Measurements from ENCODE around the gene PRRG3.

The PRRG3 gene

DNA sequence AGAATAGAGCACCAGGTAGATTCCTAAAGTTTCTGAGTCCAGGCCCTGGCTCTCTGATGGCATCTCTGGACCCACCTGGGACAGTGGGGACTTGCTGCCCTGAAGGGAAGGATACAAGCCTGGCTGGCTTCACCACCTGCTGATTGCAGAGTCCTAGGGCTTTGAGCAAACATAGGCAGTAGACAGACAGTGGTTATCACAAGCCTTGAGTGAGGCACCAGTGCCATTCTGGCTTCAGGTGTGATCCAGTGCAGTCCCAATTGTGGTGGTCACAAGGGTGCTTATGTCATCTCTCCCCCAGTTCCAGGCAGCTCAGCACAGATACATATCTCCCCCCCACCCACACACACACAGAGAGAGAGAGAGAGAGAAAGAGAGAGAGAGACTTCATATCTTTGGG is 6.6 kb upstream of the PRRG3 start:
- Histone ChIP-seq H3K27me3 (ENCODE audit: insufficient read depth, low read length) (no peaks in the 10 kb centered on the region), H3K4me2 (ENCODE audit: low read length) (no peak overlapping the region), H3K9me2 (ENCODE audit: low read depth, low read length) (no peaks in the 10 kb centered on the region), H3K36me3 (ENCODE audit: insufficient read depth, low read length) (no peaks in the 10 kb centered on the region), H2AFZ (ENCODE audit: low read length) (no peak overlapping the region), H3K27ac (ENCODE audit: low read depth, low read length, poor library complexity, severe bottlenecking) (no peak overlapping the region), H3K9ac (ENCODE audit: low read length) (no peak overlapping the region), H4K20me1 (ENCODE audit: insufficient read depth, low read length) (no peaks in the 10 kb centered on the region), H3K4me3 (ENCODE audit: low read depth, low read length, poor library complexity, severe bottlenecking) (no peak overlapping the region), H3F3A (ENCODE audit: insufficient read depth, low read length) (no peaks in the 10 kb centered on the region), H3K4me1 (ENCODE audit: insufficient read depth, low read length, severe bottlenecking) (no peaks in the 10 kb centered on the region), H3K9me3 (ENCODE audit: low read length) (no peaks in the 10 kb centered on the region), H3K79me2 (ENCODE audit: insufficient read depth, low read length) (no peaks in the 10 kb centered on the region)
- TF ChIP-seq EZH2 (IDR thresholded peaks at IDR 0.05; ENCODE audit: borderline replicate concordance, low read length): no peak
- TF ChIP-seq, protein P1, sequence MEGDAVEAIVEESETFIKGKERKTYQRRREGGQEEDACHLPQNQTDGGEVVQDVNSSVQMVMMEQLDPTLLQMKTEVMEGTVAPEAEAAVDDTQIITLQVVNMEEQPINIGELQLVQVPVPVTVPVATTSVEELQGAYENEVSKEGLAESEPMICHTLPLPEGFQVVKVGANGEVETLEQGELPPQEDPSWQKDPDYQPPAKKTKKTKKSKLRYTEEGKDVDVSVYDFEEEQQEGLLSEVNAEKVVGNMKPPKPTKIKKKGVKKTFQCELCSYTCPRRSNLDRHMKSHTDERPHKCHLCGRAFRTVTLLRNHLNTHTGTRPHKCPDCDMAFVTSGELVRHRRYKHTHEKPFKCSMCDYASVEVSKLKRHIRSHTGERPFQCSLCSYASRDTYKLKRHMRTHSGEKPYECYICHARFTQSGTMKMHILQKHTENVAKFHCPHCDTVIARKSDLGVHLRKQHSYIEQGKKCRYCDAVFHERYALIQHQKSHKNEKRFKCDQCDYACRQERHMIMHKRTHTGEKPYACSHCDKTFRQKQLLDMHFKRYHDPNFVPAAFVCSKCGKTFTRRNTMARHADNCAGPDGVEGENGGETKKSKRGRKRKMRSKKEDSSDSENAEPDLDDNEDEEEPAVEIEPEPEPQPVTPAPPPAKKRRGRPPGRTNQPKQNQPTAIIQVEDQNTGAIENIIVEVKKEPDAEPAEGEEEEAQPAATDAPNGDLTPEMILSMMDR (IDR thresholded peaks at IDR 0.05; ENCODE audit: low read length): no peak

- Histone ChIP-seq H3K27me3 (ENCODE audit: insufficient read depth, low read length) (no peaks in the 10 kb centered on the region), H3K9me2 (ENCODE audit: low read depth, low read length) (no peaks in the 10 kb centered on the region), H4K20me1 (ENCODE audit: insufficient read depth, low read length) (no peaks in the 10 kb centered on the region), H3K4me1 (ENCODE audit: insufficient read depth, low read length, severe bottlenecking) (no peaks in the 10 kb centered on the region), H3K4me3 (ENCODE audit: low read depth, low read length, poor library complexity, severe bottlenecking) (no peak overlapping the region), H3K27ac (ENCODE audit: low read depth, low read length, poor library complexity, severe bottlenecking) (no peak overlapping the region), H2AFZ (ENCODE audit: low read length) (no peak overlapping the region), H3K79me2 (ENCODE audit: insufficient read depth, low read length) (no peaks in the 10 kb centered on the region), H3K9me3 (ENCODE audit: low read length) (no peaks in the 10 kb centered on the region), H3K9ac (ENCODE audit: low read length) (no peak overlapping the region), H3F3A (ENCODE audit: insufficient read depth, low read length) (no peaks in the 10 kb centered on the region), H3K4me2 (ENCODE audit: low read length) (no peak overlapping the region), H3K36me3 (ENCODE audit: insufficient read depth, low read length) (no peaks in the 10 kb centered on the region)
- no peak for TF ChIP-seq EZH2 (IDR thresholded peaks at IDR 0.05; ENCODE audit: borderline replicate concordance, low read length)
- TF ChIP-seq, protein P1 (IDR thresholded peaks at IDR 0.05; ENCODE audit: low read length): no peak
Observed at GRCh38 chrX:151692825-151693224, 2.4 kb upstream of the PRRG3 start.

DNA sequence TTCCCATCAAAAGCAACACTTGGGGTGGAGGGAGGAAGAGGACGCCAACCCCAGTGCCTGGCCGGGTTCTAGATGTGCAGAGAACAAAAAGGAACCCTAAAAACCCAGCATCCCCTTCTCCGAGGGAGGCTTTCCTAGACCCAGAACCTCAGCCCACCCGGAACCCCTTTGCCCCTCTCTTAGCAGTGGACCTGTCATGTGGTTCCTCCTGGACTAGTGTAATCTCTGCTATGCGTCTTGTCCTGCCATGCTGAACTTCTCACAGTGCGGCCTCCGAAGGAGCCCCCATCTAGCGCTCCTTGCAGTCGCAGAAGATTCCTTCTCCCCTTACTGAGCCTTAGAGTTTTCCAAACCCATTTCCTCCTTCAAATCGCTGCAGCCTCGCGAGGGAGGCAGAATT is 1.1 kb upstream of the PRRG3 start:
- Histone ChIP-seq H3F3A (ENCODE audit: insufficient read depth, low read length) (no peaks in the 10 kb centered on the region), H3K4me2 (ENCODE audit: low read length) (no peak overlapping the region), H2AFZ (ENCODE audit: low read length) (no peak overlapping the region), H3K36me3 (ENCODE audit: insufficient read depth, low read length) (no peaks in the 10 kb centered on the region), H3K4me1 (ENCODE audit: insufficient read depth, low read length, severe bottlenecking) (no peaks in the 10 kb centered on the region), H3K4me3 (ENCODE audit: low read depth, low read length, poor library complexity, severe bottlenecking) (no peak overlapping the region), H3K9me2 (ENCODE audit: low read depth, low read length) (no peaks in the 10 kb centered on the region), H3K27ac (ENCODE audit: low read depth, low read length, poor library complexity, severe bottlenecking) (no peak overlapping the region), H3K27me3 (ENCODE audit: insufficient read depth, low read length) (no peaks in the 10 kb centered on the region), H4K20me1 (ENCODE audit: insufficient read depth, low read length) (no peaks in the 10 kb centered on the region), H3K79me2 (ENCODE audit: insufficient read depth, low read length) (no peaks in the 10 kb centered on the region), H3K9ac (ENCODE audit: low read length) (no peak overlapping the region), H3K9me3 (ENCODE audit: low read length) (no peaks in the 10 kb centered on the region)
- no peak for TF ChIP-seq EZH2 (IDR thresholded peaks at IDR 0.05; ENCODE audit: borderline replicate concordance, low read length)
- TF ChIP-seq, protein P1 (IDR thresholded peaks at IDR 0.05; ENCODE audit: low read length): no peak
